SK-N-MC (cell line): ENCODE results near the gene LTB4R.

Experiments used
- DNase-seq: peaks from one replicate; pipeline ENCODE4 v3.0.0-alpha.2; 2011; ENCODE audit warnings: low read depth, low spot score
- H3K27ac ChIP-seq: fragments of 200-600 bp; sonication (generic); 2 replicates; pipeline ENCODE4 v1.5.1; 2016; ENCODE audit warnings: mixed run types
- H3K36me3 ChIP-seq: fragments of 200-600 bp; sonication (generic); 2 replicates; pipeline ENCODE4 v1.6.1; 2017; ENCODE audit warnings: antibody characterized with exemption, low read length, mixed read lengths; ENCODE audit not compliant: insufficient read depth
- H3K4me3 ChIP-seq: fragments of 200-600 bp; sonication (generic); 2 replicates; pipeline ENCODE4 v1.5.1; 2016
- H3K9ac ChIP-seq: fragments of 200-600 bp; sonication (generic); 2 replicates; pipeline ENCODE4 v1.8.0; 2017; ENCODE audit warnings: mixed run types, mixed read lengths; ENCODE audit not compliant: insufficient read length
- H3K9me3 ChIP-seq: fragments of 200-600 bp; sonication (generic); 2 replicates; pipeline ENCODE4 v1.6.1; 2017; ENCODE audit warnings: low read depth, mild to moderate bottlenecking, antibody characterized with exemption, low read length, moderate library complexity, mixed read lengths
- EZH2 ChIP-seq: fragments of 200-600 bp; sonication (generic); IDR thresholded peaks from one replicate; pipeline ENCODE4 v1.6.1; 2017; ENCODE audit warnings: antibody characterized with exemption
- FOXP2 ChIP-seq: optimal IDR thresholded peaks from 2 replicates; pipeline ENCODE3; 2011; ENCODE audit warnings: mild to moderate bottlenecking, moderate library complexity; ENCODE audit not compliant: insufficient read depth; ENCODE audit errors: extremely low read length, control extremely low read depth
- POLR2AphosphoS5 ChIP-seq: IDR thresholded peaks from 2 replicates; pipeline ENCODE4 v1.6.1; 2012; ENCODE audit warnings: mild to moderate bottlenecking, low read depth, low read length, borderline replicate concordance

Gene LTB4R

GRCh38 chr14:24283796-24284460, 27.4 kb upstream of the LTB4R start:
- no peak for DNase-seq
- H3K9ac ChIP-seq = no peak overlapping the region
- no peak overlapping the region for H3K4me3 ChIP-seq
- H3K27ac ChIP-seq = no peak overlapping the region
- TF ChIP-seq EZH2 = no peak
- no peak for TF ChIP-seq POLR2AphosphoS5
- no peak for TF ChIP-seq FOXP2
- no peaks in the 10 kb centered on the region for H3K9me3 ChIP-seq
- H3K36me3 ChIP-seq = no peaks in the 10 kb centered on the region

GRCh38 chr14:24284501-24285035, 26.7 kb upstream of the LTB4R start:
- no peak for DNase-seq
- TF ChIP-seq POLR2AphosphoS5 (no peak), FOXP2 (no peak), EZH2 (no peak)
- Histone ChIP-seq H3K36me3 (no peaks in the 10 kb centered on the region), H3K4me3 (no peak overlapping the region), H3K9me3 (no peaks in the 10 kb centered on the region), H3K27ac (no peak overlapping the region), H3K9ac (no peak overlapping the region)

GRCh38 chr14:24285351-24285750, 26.0 kb upstream of the LTB4R start:
- no peak for DNase-seq

GRCh38 chr14:24286996-24287395, 24.3 kb upstream of the LTB4R start:
- no peak for DNase-seq
- no peaks in the 10 kb centered on the region for H3K9me3 ChIP-seq
- H3K4me3 ChIP-seq = no peak overlapping the region
- no peak overlapping the region for H3K9ac ChIP-seq
- H3K36me3 ChIP-seq = no peaks in the 10 kb centered on the region
- no peak for TF ChIP-seq POLR2AphosphoS5
- TF ChIP-seq EZH2 = no peak
- TF ChIP-seq FOXP2 = no peak
- H3K27ac ChIP-seq = no peak overlapping the region

More at GRCh38 chr14:24285351-24285750, 26.0 kb upstream of the LTB4R start:
- no peak overlapping the region for H3K9ac ChIP-seq
- H3K9me3 ChIP-seq = no peaks in the 10 kb centered on the region
- H3K4me3 ChIP-seq = no peak overlapping the region
- H3K27ac ChIP-seq = no peak overlapping the region
- no peaks in the 10 kb centered on the region for H3K36me3 ChIP-seq
- TF ChIP-seq EZH2 (no peak), POLR2AphosphoS5 (no peak), FOXP2 (no peak)

GRCh38 chr14:24289649-24290280, 21.5 kb upstream of the LTB4R start:
- TF ChIP-seq POLR2AphosphoS5 = no peak
- no peak for TF ChIP-seq EZH2
- no peak for TF ChIP-seq FOXP2
- no peak overlapping the region for H3K4me3 ChIP-seq
- H3K27ac ChIP-seq = no peak overlapping the region
- H3K9me3 ChIP-seq = no peaks in the 10 kb centered on the region
- DNase-seq = no peak
- H3K9ac ChIP-seq = no peak overlapping the region
- H3K36me3 ChIP-seq = no peaks in the 10 kb centered on the region

- H3K9ac ChIP-seq = no peak overlapping the region
- no peaks in the 10 kb centered on the region for H3K9me3 ChIP-seq
- no peak for TF ChIP-seq POLR2AphosphoS5
- TF ChIP-seq FOXP2 = no peak
- TF ChIP-seq EZH2 = no peak
- no peak overlapping the region for H3K4me3 ChIP-seq
- no peak overlapping the region for H3K27ac ChIP-seq
- no peaks in the 10 kb centered on the region; the same call in 1 of the 2 replicates for H3K36me3 ChIP-seq
- no peak for DNase-seq
Observed at GRCh38 chr14:24290746-24291145, 20.6 kb upstream of the LTB4R start.

- TF ChIP-seq EZH2 (no peak), POLR2AphosphoS5 (no peak), FOXP2 (no peak)
- DNase-seq = no peak
- Histone ChIP-seq H3K36me3 (no peaks in the 10 kb centered on the region; the same call in 1 of the 2 replicates), H3K9me3 (no peaks in the 10 kb centered on the region), H3K27ac (no peak overlapping the region), H3K4me3 (no peak overlapping the region), H3K9ac (no peak overlapping the region)
Observed at GRCh38 chr14:24291446-24292117, 19.7 kb upstream of the LTB4R start.
